GM12891 (cell line): ENCODE measurements around the gene MATN4.

Experiments
- POLR2A ChIP-seq: IDR thresholded peaks from 2 replicates; pipeline ENCODE4 v1.6.1; 2011; ENCODE audit warnings: low read depth, low read length, control low read depth
- POLR2AphosphoS5 ChIP-seq: IDR thresholded peaks from 2 replicates; pipeline ENCODE4 v1.6.1; 2011; ENCODE audit warnings: low read depth, low read length, control low read depth
- SPI1 ChIP-seq: IDR thresholded peaks from 2 replicates; pipeline ENCODE4 v1.6.1; 2011; ENCODE audit warnings: low read depth, low read length, control low read depth
- TAF1 ChIP-seq: IDR thresholded peaks from 2 replicates; pipeline ENCODE4 v1.6.1; 2011; ENCODE audit warnings: low read depth, low read length, control low read depth

GRCh38 chr20:45325371-45325770 lies 17.3 kb upstream of the MATN4 start:
- TF ChIP-seq POLR2A: no peak
- TF ChIP-seq POLR2AphosphoS5: no peak
- TF ChIP-seq TAF1: no peak
- no peak for TF ChIP-seq SPI1
